Measurements from ENCODE around the gene PLCB1.
A peak's percentile ranks its signal among the peaks of the same experiment; 100 is the strongest.

The PLCB1 gene

GRCh38 chr20:8507231-8507630 lies 375.2 kb downstream of the PLCB1 start:
- DNase-seq (ENCODE audit: low spot score) = no peak

- DNase-seq (ENCODE audit: low spot score) = no peak
Observed at GRCh38 chr20:8509809-8510208, 377.7 kb downstream of the PLCB1 start.

- DNase-seq (ENCODE audit: low spot score) = no peak
Observed at GRCh38 chr20:8510808-8511207, 378.7 kb downstream of the PLCB1 start.

- no peak for DNase-seq (ENCODE audit: low spot score)
Observed at GRCh38 chr20:8512003-8512402, 379.9 kb downstream of the PLCB1 start.

GRCh38 chr20:8515810-8516435 lies 383.9 kb downstream of the PLCB1 start:
- no peak for DNase-seq (ENCODE audit: low spot score)

- no peak for DNase-seq (ENCODE audit: low spot score)
Observed at GRCh38 chr20:8518878-8519277, 386.8 kb downstream of the PLCB1 start.

- no peak for DNase-seq (ENCODE audit: low spot score)
Observed at GRCh38 chr20:8519887-8520286, 387.8 kb downstream of the PLCB1 start.

GRCh38 chr20:8522168-8522567 lies 390.1 kb downstream of the PLCB1 start:
- no peak for DNase-seq (ENCODE audit: low spot score)

- DNase-seq (ENCODE audit: low spot score) = peak; percentile 12
Observed at GRCh38 chr20:8523684-8524083, 391.6 kb downstream of the PLCB1 start.

GRCh38 chr20:8524101-8525016 lies 392.3 kb downstream of the PLCB1 start:
- no peak for DNase-seq (ENCODE audit: low spot score)

- no peak for DNase-seq (ENCODE audit: low spot score)
Observed at GRCh38 chr20:8525017-8525343, 392.9 kb downstream of the PLCB1 start.

- no peak for DNase-seq (ENCODE audit: low spot score)
Observed at GRCh38 chr20:8526610-8527009, 394.5 kb downstream of the PLCB1 start.

GRCh38 chr20:8527998-8528723 lies 396.1 kb downstream of the PLCB1 start:
- peak; percentile 47 for DNase-seq (ENCODE audit: low spot score)

GRCh38 chr20:8530022-8530421 lies 398.0 kb downstream of the PLCB1 start:
- no peak for DNase-seq (ENCODE audit: low spot score)

GRCh38 chr20:8532169-8532568 lies 400.1 kb downstream of the PLCB1 start:
- no peak for DNase-seq (ENCODE audit: low spot score)

GRCh38 chr20:8534368-8535160 lies 402.5 kb downstream of the PLCB1 start:
- DNase-seq (ENCODE audit: low spot score) = no peak

- DNase-seq (ENCODE audit: low spot score) = peak; percentile 29
Observed at GRCh38 chr20:8535403-8536261, 403.6 kb downstream of the PLCB1 start.

GRCh38 chr20:8536262-8536618 lies 404.2 kb downstream of the PLCB1 start:
- DNase-seq (ENCODE audit: low spot score) = no peak

GRCh38 chr20:8540466-8540865 lies 408.4 kb downstream of the PLCB1 start:
- DNase-seq (ENCODE audit: low spot score) = no peak

- DNase-seq (ENCODE audit: low spot score) = no peak
Observed at GRCh38 chr20:8542110-8542486, 410.0 kb downstream of the PLCB1 start.

- peak; percentile 49 for DNase-seq (ENCODE audit: low spot score)
Observed at GRCh38 chr20:8545212-8545611, 413.1 kb downstream of the PLCB1 start.
